ENCODE results near the gene CAB39. TPM values are rescaled to one million over a fixed set of nuclear protein-coding genes. Genes with fewer than 3 reads are reported as not detected.

CAB39 gene
- total RNA-seq, 1 donor = 31.0 TPM

- peak in 1 of 3 donors; percentile 52 for DNase-seq (ENCODE audit: low read depth in 2 of 3, low spot score in 2 of 3)
These were observed 35.4 kb downstream of the CAB39 start for GRCh38 chr2:230748087-230748486.

- DNase-seq (ENCODE audit: low read depth in 2 of 3, low spot score in 2 of 3) = no peak
These were observed 36.5 kb downstream of the CAB39 start for GRCh38 chr2:230749111-230749510.

GRCh38 chr2:230751062-230751461 lies 38.4 kb downstream of the CAB39 start:
- no peak for DNase-seq (ENCODE audit: low read depth in 2 of 3, low spot score in 2 of 3)

GRCh38 chr2:230754200-230754599 lies 41.6 kb downstream of the CAB39 start:
- no peak for DNase-seq (ENCODE audit: low read depth in 2 of 3, low spot score in 2 of 3)

- no peak for DNase-seq (ENCODE audit: low read depth in 2 of 3, low spot score in 2 of 3)
These were observed 44.8 kb downstream of the CAB39 start for GRCh38 chr2:230757476-230757875.

- peak in 1 of 3 donors; percentile 20 for DNase-seq (ENCODE audit: low read depth in 2 of 3, low spot score in 2 of 3)
These were observed 46.2 kb downstream of the CAB39 start for GRCh38 chr2:230758566-230759480.

- no peak for DNase-seq (ENCODE audit: low read depth in 2 of 3, low spot score in 2 of 3)
These were observed 47.0 kb downstream of the CAB39 start for GRCh38 chr2:230759481-230760167.

GRCh38 chr2:230761704-230762103 lies 49.1 kb downstream of the CAB39 start:
- DNase-seq (ENCODE audit: low read depth in 2 of 3, low spot score in 2 of 3) = no peak

GRCh38 chr2:230762317-230762896 lies 49.8 kb downstream of the CAB39 start:
- peak in 1 of 3 donors; percentile 49 for DNase-seq (ENCODE audit: low read depth in 2 of 3, low spot score in 2 of 3)

GRCh38 chr2:230764346-230764745 lies 51.7 kb downstream of the CAB39 start:
- DNase-seq (ENCODE audit: low read depth in 2 of 3, low spot score in 2 of 3) = no peak

- DNase-seq (ENCODE audit: low read depth in 2 of 3, low spot score in 2 of 3) = no peak
These were observed 53.1 kb downstream of the CAB39 start for GRCh38 chr2:230765611-230766300.

GRCh38 chr2:230767862-230768388 lies 55.3 kb downstream of the CAB39 start:
- DNase-seq (ENCODE audit: low read depth in 2 of 3, low spot score in 2 of 3) = no peak

GRCh38 chr2:230770804-230771203 lies 58.2 kb downstream of the CAB39 start:
- no peak for DNase-seq (ENCODE audit: low read depth in 2 of 3, low spot score in 2 of 3)

- no peak for DNase-seq (ENCODE audit: low read depth in 2 of 3, low spot score in 2 of 3)
These were observed 59.5 kb downstream of the CAB39 start for GRCh38 chr2:230772156-230772555.

- DNase-seq (ENCODE audit: low read depth in 2 of 3, low spot score in 2 of 3) = no peak
These were observed 60.6 kb downstream of the CAB39 start for GRCh38 chr2:230773039-230773773.

GRCh38 chr2:230774348-230774951 lies 61.8 kb downstream of the CAB39 start:
- DNase-seq (ENCODE audit: low read depth in 2 of 3, low spot score in 2 of 3) = no peak

- no peak for DNase-seq (ENCODE audit: low read depth in 2 of 3, low spot score in 2 of 3)
These were observed 63.1 kb downstream of the CAB39 start for GRCh38 chr2:230775737-230776136.

GRCh38 chr2:230777721-230778120 lies 65.1 kb downstream of the CAB39 start:
- no peak for DNase-seq (ENCODE audit: low read depth in 2 of 3, low spot score in 2 of 3)

GRCh38 chr2:230778350-230779063 lies 65.9 kb downstream of the CAB39 start:
- DNase-seq (ENCODE audit: low read depth in 2 of 3, low spot score in 2 of 3) = no peak
